ENCODE data around the gene DDR1. TPM values are rescaled to one million over a fixed set of nuclear protein-coding genes. Genes with fewer than 3 reads are reported as not detected.
"Not testable (repeated sequence)": the region's sequence is repeated elsewhere in the genome, so short reads cannot be mapped to it uniquely, and the experiment has no call there.

Gene DDR1
- polyA plus RNA-seq, 1 donor from 2014 or later = 196 TPM

DNA sequence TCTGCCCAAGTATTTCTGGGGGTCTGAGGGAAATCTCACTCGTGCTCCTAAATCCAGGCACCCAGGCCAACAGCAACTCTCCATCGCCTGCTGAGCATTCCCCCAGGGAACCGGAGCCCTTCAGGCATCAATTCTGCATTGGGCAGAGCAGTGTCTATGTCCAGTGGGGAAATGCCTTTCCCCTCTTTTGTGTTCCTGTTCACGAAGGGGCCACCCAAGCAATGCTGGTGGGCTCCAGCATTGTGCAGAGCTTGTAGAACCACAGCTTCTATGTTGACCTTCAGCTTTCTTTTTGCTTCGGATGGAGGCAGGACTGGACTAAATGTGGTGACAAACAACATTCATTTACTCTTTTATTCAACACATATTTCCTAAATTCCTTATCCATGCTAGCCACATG, 27.2 kb upstream of the DDR1 start:
- Histone ChIP-seq H3K9me3 (ENCODE audit: low read length) (no peaks in the 10 kb centered on the region), H3K9ac (ENCODE audit: low read length) (no peak overlapping the region), H3F3A (ENCODE audit: insufficient read depth, low read length, poor library complexity, severe bottlenecking) (no peaks in the 10 kb centered on the region), H3K9me2 (ENCODE audit: insufficient read depth, low read length) (no peaks in the 10 kb centered on the region), H3K4me2 (ENCODE audit: low read length) (no peak overlapping the region), H2AFZ (ENCODE audit: low read depth, low read length) (no peak overlapping the region), H3K79me2 (replicated peaks; ENCODE audit: insufficient read depth, low read length) (no peaks in the 10 kb centered on the region), H3K27me3 (ENCODE audit: insufficient read depth, low read depth, low read length) (no peaks in the 10 kb centered on the region), H4K20me1 (ENCODE audit: insufficient read depth) (no peaks in the 10 kb centered on the region), H3K4me3 (ENCODE audit: low read length) (no peak overlapping the region), H3K27ac (ENCODE audit: low read length) (peak overlapping the region; percentile 28), H3K36me3 (ENCODE audit: insufficient read depth, low read length) (no peaks in the 10 kb centered on the region)
- TF ChIP-seq, protein P1, sequence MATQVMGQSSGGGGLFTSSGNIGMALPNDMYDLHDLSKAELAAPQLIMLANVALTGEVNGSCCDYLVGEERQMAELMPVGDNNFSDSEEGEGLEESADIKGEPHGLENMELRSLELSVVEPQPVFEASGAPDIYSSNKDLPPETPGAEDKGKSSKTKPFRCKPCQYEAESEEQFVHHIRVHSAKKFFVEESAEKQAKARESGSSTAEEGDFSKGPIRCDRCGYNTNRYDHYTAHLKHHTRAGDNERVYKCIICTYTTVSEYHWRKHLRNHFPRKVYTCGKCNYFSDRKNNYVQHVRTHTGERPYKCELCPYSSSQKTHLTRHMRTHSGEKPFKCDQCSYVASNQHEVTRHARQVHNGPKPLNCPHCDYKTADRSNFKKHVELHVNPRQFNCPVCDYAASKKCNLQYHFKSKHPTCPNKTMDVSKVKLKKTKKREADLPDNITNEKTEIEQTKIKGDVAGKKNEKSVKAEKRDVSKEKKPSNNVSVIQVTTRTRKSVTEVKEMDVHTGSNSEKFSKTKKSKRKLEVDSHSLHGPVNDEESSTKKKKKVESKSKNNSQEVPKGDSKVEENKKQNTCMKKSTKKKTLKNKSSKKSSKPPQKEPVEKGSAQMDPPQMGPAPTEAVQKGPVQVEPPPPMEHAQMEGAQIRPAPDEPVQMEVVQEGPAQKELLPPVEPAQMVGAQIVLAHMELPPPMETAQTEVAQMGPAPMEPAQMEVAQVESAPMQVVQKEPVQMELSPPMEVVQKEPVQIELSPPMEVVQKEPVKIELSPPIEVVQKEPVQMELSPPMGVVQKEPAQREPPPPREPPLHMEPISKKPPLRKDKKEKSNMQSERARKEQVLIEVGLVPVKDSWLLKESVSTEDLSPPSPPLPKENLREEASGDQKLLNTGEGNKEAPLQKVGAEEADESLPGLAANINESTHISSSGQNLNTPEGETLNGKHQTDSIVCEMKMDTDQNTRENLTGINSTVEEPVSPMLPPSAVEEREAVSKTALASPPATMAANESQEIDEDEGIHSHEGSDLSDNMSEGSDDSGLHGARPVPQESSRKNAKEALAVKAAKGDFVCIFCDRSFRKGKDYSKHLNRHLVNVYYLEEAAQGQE (IDR thresholded peaks at IDR 0.05; ENCODE audit: borderline replicate concordance) = no peak
- TF ChIP-seq, protein P2, sequence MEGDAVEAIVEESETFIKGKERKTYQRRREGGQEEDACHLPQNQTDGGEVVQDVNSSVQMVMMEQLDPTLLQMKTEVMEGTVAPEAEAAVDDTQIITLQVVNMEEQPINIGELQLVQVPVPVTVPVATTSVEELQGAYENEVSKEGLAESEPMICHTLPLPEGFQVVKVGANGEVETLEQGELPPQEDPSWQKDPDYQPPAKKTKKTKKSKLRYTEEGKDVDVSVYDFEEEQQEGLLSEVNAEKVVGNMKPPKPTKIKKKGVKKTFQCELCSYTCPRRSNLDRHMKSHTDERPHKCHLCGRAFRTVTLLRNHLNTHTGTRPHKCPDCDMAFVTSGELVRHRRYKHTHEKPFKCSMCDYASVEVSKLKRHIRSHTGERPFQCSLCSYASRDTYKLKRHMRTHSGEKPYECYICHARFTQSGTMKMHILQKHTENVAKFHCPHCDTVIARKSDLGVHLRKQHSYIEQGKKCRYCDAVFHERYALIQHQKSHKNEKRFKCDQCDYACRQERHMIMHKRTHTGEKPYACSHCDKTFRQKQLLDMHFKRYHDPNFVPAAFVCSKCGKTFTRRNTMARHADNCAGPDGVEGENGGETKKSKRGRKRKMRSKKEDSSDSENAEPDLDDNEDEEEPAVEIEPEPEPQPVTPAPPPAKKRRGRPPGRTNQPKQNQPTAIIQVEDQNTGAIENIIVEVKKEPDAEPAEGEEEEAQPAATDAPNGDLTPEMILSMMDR (IDR thresholded peaks at IDR 0.05; ENCODE audit: poor library complexity, severe bottlenecking) = no peak
- no peak for TF ChIP-seq EP300 (conservative IDR thresholded peaks at IDR 0.05; ENCODE audit: poor library complexity, severe bottlenecking)
- no peak for TF ChIP-seq TAF1 (IDR thresholded peaks at IDR 0.05; ENCODE audit: low read depth)
- no peak for TF ChIP-seq SMC3 (conservative IDR thresholded peaks at IDR 0.05; ENCODE audit: poor library complexity)
- no peak for TF ChIP-seq EZH2 (IDR thresholded peaks at IDR 0.05; ENCODE audit: borderline replicate concordance, insufficient read depth, low read length, poor library complexity, severe bottlenecking)
- TF ChIP-seq MXI1 (conservative IDR thresholded peaks at IDR 0.05; ENCODE audit: poor library complexity, severe bottlenecking) = no peak
- no peak for TF ChIP-seq RAD21 (conservative IDR thresholded peaks at IDR 0.05)

DNA sequence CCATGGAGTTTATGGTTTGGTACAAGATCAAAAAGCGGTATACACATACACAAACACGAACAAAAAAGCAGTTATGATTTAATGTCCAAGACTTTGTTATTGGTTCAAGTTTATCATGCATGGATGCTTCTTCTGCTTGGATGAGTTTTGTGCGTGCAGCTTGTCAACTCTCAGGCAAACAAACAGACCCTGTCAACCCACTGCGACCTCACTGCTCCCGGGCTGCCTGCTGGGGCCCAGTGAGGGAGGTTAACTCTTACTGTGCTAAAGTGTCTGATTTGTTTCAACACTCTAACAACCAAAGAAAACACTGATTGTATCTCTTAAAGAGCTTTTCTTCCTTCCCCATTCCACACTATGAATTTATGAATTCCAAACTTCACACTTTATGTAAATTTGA, 26.8 kb upstream of the DDR1 start:
- H4K20me1 ChIP-seq (ENCODE audit: insufficient read depth) = no peaks in the 10 kb centered on the region
- no peaks in the 10 kb centered on the region for H3K9me3 ChIP-seq (ENCODE audit: low read length)

DNA sequence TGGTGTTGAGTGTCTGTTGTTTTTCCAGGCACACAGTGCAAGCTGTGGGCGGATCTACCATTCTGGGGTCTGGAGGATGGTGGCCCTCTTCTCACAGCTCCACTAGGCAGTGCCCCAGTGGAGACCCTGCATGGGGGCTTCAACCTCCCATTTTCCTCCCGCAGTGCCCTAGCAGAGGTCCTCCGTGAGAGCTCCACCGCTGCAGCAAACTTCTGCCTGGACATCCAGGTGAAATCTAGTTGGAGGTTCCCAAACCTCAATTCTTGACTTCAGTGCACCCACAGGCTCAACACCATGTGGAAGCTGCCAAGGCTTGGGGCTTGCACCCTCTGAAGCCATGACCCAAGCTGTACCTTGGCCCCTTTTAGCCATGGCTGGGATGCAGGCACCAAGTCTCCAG, 24.6 kb upstream of the DDR1 start:
- not testable (repeated sequence) for H3K4me3 ChIP-seq (ENCODE audit: low read length); H2AFZ ChIP-seq (ENCODE audit: low read depth, low read length)

More for the DNA sequence above, 26.8 kb upstream of the DDR1 start:
- Histone ChIP-seq H3K4me2 (ENCODE audit: low read length) (no peak overlapping the region), H3K36me3 (ENCODE audit: insufficient read depth, low read length) (no peaks in the 10 kb centered on the region), H3F3A (ENCODE audit: insufficient read depth, low read length, poor library complexity, severe bottlenecking) (no peaks in the 10 kb centered on the region), H3K27ac (ENCODE audit: low read length) (peak overlapping the region; percentile 28), H3K4me3 (ENCODE audit: low read length) (no peak overlapping the region), H3K9me2 (ENCODE audit: insufficient read depth, low read length) (no peaks in the 10 kb centered on the region), H3K9ac (ENCODE audit: low read length) (no peak overlapping the region), H3K27me3 (ENCODE audit: insufficient read depth, low read depth, low read length) (no peaks in the 10 kb centered on the region), H2AFZ (ENCODE audit: low read depth, low read length) (no peak overlapping the region), H3K79me2 (replicated peaks; ENCODE audit: insufficient read depth, low read length) (no peaks in the 10 kb centered on the region)
- TF ChIP-seq EP300 (conservative IDR thresholded peaks at IDR 0.05; ENCODE audit: poor library complexity, severe bottlenecking) (no peak), RAD21 (conservative IDR thresholded peaks at IDR 0.05) (no peak), POLR2AphosphoS5 (IDR thresholded peaks at IDR 0.05) (peak; percentile 18), MXI1 (conservative IDR thresholded peaks at IDR 0.05; ENCODE audit: poor library complexity, severe bottlenecking) (no peak), SMC3 (conservative IDR thresholded peaks at IDR 0.05; ENCODE audit: poor library complexity) (no peak), TAF1 (IDR thresholded peaks at IDR 0.05; ENCODE audit: low read depth) (no peak)
- TF ChIP-seq, protein P1 (IDR thresholded peaks at IDR 0.05; ENCODE audit: borderline replicate concordance) = no peak

More for the DNA sequence above, 24.6 kb upstream of the DDR1 start:
- not testable (repeated sequence) for H3K9me3 ChIP-seq (ENCODE audit: low read length); H3F3A ChIP-seq (ENCODE audit: insufficient read depth, low read length, poor library complexity, severe bottlenecking); H3K36me3 ChIP-seq (ENCODE audit: insufficient read depth, low read length); H3K27ac ChIP-seq (ENCODE audit: low read length); H3K9me2 ChIP-seq (ENCODE audit: insufficient read depth, low read length); H3K79me2 ChIP-seq (replicated peaks; ENCODE audit: insufficient read depth, low read length); H3K9ac ChIP-seq (ENCODE audit: low read length); H3K27me3 ChIP-seq (ENCODE audit: insufficient read depth, low read depth, low read length); H3K4me2 ChIP-seq (ENCODE audit: low read length); H4K20me1 ChIP-seq (ENCODE audit: insufficient read depth)
